Muscle of leg (tissue), 11 donors: ENCODE results near the gene ABTB1. TPM values are rescaled to one million over a fixed set of nuclear protein-coding genes. Genes with fewer than 3 reads are reported as not detected.

Experiments used
- DNase-seq: peaks from one replicate; pipeline ENCODE4 v3.0.0; 2013
- H3K27ac ChIP-seq: one replicate; pipeline ENCODE4 v1.5.1; 2013; ENCODE audit warnings: mild to moderate bottlenecking, low read length, control low read depth
- H3K27me3 ChIP-seq: one replicate; pipeline ENCODE4 v1.6.1; 2013; ENCODE audit warnings: low read length; ENCODE audit not compliant: control insufficient read depth, insufficient read depth
- H3K36me3 ChIP-seq: one replicate; pipeline ENCODE4 v1.6.1; 2013; ENCODE audit warnings: low read length; ENCODE audit not compliant: control insufficient read depth, insufficient read depth
- H3K4me1 ChIP-seq: one replicate; pipeline ENCODE4 v1.6.1; 2013; ENCODE audit warnings: low read length; ENCODE audit not compliant: control insufficient read depth, insufficient read depth
- H3K4me3 ChIP-seq: one replicate; pipeline ENCODE4 v1.5.1; 2013; ENCODE audit warnings: low read length, control low read depth
- H3K9me3 ChIP-seq: replicated peaks from 2 replicates; pipeline ENCODE4 v1.6.1; 2013; ENCODE audit warnings: low read depth, low read length; ENCODE audit not compliant: control insufficient read depth
- WGBS: methylation state at CpG from one replicate; pipeline ENCODE4 v1.1.5; 2013; ENCODE audit warnings: missing lambda C conversion rate; ENCODE audit not compliant: insufficient coverage; 5-methylcytosine and 5-hydroxymethylcytosine counted together
- polyA plus RNA-seq, 8 donors: library from polyadenylated mRNA; unstranded; fragments of 120-200 nt; gene quantifications; one replicate each; pipeline versions ENCODE4 v1.2.1 to v1.2.3, GENCODE V29; 2013; ENCODE audit warnings: inconsistent platforms in 1 of 8, low replicate concordance in 1 of 8; ENCODE audit not compliant: insufficient read length in 8 of 8, insufficient read depth in 1 of 8
- total RNA-seq: library from RNA; stranded (reverse); fragments of 120-200 nt; gene quantifications from one replicate; pipeline ENCODE4 v1.2.4, GENCODE V29; 2013

Gene ABTB1
- total and polyA plus RNA-seq, 9 donors: 5.1 to 19.6 (median 13.7) TPM

- no peak overlapping the region for H3K27ac ChIP-seq
- DNase-seq: peak; percentile 72
- 78% methylated on average over 1 of the region's 4 CpGs for WGBS
- H3K27me3 ChIP-seq: no peaks in the 10 kb centered on the region
- H3K9me3 ChIP-seq: no peaks in the 10 kb centered on the region
- H3K36me3 ChIP-seq: no peaks in the 10 kb centered on the region
- peaks cover 40% of the 10 kb centered on the region for H3K4me1 ChIP-seq
- H3K4me3 ChIP-seq: no peak overlapping the region
Measured at GRCh38 chr3:127729556-127730056, 56.9 kb downstream of the ABTB1 start.

- H3K27ac ChIP-seq: no peak overlapping the region
- H3K36me3 ChIP-seq: no peaks in the 10 kb centered on the region
- no peaks in the 10 kb centered on the region for H3K9me3 ChIP-seq
- peaks cover 46% of the 10 kb centered on the region for H3K4me1 ChIP-seq
- H3K4me3 ChIP-seq: no peak overlapping the region
- no peak for DNase-seq
- H3K27me3 ChIP-seq: no peaks in the 10 kb centered on the region
- 83% methylated on average over 7 of the region's 8 CpGs for WGBS
Measured at GRCh38 chr3:127730171-127730570, 57.4 kb downstream of the ABTB1 start.

Other genes with a start within 250 kb of the ABTB1 start
- gene TPRA1, start 82.2 kb upstream of the ABTB1 start, total RNA-seq: 19.1 TPM
- 10 to 100 TPM; 19.9 to 27.9 (median 22.5) TPM for gene TPRA1, start 82.2 kb upstream of the ABTB1 start, polyA plus RNA-seq
- gene MCM2, start 74.5 kb upstream of the ABTB1 start, total RNA-seq: 27.8 TPM
- gene MCM2, start 74.5 kb upstream of the ABTB1 start, polyA plus RNA-seq: 10 to 100 TPM; 21.8 to 34.8 (median 26.8) TPM
- 5.8 TPM for gene PODXL2, start 43.8 kb upstream of the ABTB1 start, total RNA-seq
- gene PODXL2, start 43.8 kb upstream of the ABTB1 start, polyA plus RNA-seq: 1 to 10 TPM; 4.7 to 8.9 (median 7.4) TPM
- gene MGLL, start 149.6 kb downstream of the ABTB1 start, total RNA-seq: 18.1 TPM
- 10 to 100 TPM; 18.6 to 25.7 (median 22.6) TPM for gene MGLL, start 149.6 kb downstream of the ABTB1 start, polyA plus RNA-seq
- 18.2 TPM for gene KBTBD12, start 242.3 kb downstream of the ABTB1 start, total RNA-seq
- 10 to 100 TPM in 6 of 8 donors, 1 to 10 TPM in 2; 7.9 to 17.4 (median 13.6) TPM for gene KBTBD12, start 242.3 kb downstream of the ABTB1 start, polyA plus RNA-seq